Activated CD4-positive, CD25-positive, alpha-beta regulatory T cell treated with anti-CD3 and anti-CD28 coated beads, Interleukin-2, amount 50 U/mL, for 16 hours (primary cell): ENCODE results near the gene CD207.
A peak's percentile ranks its signal among the peaks of the same experiment; 100 is the strongest.

Experiments
- DNase-seq: peaks from one replicate; pipeline ENCODE4 v3.0.0-alpha.2; 2020; ENCODE audit warnings: low read depth, low spot score

Gene CD207

DNA sequence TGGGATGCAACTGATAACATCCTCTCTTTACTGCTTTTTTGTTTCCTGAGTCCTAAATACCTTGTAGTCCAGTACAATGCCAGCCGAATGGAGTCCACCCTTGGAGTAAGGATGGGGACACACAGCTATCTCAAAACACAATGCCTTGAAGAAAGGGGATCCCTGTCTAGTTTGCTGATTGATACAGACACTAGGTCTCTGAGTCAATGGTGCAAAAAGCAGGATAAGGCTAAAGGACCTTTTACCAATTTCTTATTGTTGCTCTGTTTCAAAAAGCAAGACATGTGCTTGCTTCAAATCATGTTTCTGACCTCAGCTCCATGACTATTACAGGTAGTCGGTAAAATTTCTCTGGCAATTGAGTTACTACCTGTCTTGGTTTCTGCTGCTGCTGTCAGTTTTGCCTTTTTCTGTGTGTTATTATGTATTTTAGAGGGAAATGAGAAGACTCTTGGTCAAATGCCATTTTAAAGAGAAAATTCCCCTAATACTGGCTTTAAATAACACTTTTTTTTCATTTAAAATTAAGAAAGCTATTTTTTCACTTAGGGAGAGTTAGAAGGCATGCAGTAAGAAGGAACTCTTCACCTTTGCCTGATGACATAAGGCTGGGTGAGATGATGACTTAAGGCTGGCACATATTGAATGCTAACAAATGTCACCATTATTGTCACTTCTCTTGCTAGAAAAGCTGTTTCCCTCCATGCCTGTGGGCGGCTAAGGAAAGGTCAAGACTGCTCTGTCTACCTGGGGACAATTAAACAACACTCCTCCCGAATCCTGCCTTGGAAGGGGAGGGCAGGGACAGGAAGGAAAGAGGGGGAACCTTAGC, 40.2 kb downstream of the CD207 start:
- DNase-seq, result no peak

DNA sequence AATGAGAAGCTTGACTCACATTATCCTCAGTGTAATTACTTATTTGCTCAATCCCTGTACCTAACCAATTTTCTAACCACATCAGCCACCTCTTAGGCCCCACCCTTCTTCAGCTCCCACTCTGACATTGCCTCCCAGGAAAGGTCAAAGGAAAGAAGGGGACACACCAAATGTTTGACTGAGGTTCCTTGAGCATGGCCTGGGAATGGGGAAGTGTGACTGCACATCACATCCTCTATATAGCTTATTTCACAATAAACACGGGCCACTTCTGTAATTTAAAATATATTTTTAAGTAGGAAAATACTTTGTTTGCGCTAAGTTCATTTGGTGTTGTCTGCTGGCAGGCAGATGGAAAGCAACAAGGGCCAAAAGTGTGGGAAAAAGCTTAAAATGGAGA, 42.2 kb downstream of the CD207 start:
- no peak for DNase-seq

DNA sequence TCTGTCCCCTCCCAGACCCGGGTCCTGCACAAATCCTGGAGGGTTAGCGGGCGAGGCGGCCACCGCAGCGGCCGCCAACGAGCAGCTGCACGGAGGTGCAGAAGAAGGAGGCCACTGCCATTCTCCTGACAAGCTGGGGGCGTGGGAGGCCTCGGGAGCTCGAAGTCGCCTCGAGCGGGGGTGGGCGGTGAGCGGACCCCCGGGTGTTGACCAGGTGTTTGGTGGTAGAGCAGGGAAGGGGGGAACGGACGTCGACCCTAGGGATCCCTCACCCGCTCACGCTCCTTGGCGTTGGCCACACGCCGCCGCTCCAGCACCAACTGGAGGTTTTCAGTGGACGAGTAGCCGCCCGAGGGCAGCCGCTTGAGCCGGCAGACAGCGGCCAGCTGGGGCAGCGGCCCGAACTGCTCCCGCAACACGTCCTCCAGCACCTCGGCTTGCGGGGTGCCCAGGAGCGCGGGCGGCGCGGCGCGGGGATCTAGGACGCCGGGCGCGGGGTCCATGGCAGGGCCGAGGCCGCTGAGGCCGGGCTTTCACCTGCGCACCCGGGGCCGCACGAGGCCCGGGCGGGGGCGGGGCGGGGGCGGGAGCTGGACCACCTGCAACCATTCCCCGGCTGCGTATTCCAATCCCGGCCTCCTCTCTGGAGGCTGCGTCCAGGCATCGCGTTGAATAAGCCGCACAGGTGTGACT, 45.3 kb downstream of the CD207 start, which contains the start of gene FIGLA:
Gene FIGLA (minus strand): TSS at position 508 of the 693 bp plus-strand sequence. CDS start 5 bp downstream, at position 503.
- no peak for DNase-seq

DNA sequence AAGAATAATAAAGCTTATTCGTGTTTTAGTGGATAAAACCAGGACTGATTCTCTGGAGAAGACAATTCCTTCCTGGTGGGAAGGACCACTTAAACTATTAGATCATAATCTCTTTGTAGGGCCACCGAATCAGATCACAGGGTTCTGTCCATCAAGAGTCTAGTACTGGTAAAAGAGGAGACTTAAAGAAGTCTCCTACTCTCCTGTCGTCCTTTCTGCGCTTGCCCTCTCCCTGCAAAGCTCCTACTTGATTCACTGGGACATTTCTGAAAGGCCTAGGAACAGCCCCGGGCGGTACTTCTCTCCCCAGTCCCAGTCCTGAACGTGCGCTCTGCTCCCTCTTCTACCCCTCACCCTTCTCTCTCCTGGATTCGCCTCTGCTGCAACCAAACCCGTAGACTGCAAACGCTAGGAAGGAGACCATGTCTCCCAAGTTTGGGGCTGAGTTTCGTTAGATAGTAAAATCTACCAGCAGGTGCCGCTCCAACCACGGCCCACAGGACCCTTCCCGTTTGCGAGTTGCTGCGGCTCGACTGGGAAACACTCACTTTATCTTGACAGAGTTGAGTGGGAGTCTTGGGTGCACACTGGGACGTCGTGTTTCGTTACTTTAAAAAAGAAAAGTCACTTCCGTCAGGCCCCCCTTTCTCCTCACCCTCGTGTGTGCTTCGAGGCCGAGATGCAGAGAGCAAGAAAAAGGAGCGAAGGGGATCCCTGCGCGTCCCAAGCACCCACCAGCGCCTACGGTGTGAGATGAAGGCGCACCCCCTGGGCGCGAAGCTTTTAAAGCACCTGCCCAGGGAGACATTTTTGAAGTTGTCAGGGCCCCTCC, 46.1 kb downstream of the CD207 start:
- peak; percentile 21 for DNase-seq

DNA sequence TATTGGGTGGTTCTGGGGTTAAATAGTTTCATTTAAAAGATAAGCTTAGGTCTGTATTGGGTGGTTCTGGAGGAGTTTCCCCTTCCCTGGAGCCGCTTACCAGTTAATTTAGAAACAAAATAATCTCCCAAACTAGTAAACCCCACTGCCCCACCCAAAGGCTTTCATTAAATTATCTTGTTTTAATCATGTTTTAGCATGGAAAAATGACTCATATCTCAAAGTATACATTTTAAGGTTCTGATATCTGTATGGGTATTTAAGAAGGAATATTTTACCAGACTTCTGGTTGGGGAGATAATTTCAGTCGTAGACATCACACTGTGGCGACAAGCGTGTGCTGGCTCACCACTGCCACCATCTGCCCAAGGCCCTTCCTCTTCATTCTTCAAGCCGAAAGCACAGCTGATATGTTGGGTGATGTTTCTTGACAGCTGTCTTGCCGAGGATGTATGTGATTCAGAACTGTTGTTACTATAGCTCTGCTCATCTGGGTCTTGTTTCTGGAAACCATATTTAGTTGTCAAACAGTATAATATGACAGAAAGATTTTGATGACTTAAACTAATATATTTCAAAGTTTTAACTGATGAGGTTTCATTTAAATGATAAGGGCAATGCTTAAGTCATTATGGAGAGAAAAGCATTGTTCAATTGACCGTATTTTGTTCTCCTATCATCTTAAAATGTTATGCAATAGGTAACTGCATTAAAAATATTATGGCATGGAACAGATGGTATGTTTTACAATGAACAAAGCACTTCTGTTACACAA, 50.3 kb downstream of the CD207 start:
- DNase-seq, result no peak

DNA sequence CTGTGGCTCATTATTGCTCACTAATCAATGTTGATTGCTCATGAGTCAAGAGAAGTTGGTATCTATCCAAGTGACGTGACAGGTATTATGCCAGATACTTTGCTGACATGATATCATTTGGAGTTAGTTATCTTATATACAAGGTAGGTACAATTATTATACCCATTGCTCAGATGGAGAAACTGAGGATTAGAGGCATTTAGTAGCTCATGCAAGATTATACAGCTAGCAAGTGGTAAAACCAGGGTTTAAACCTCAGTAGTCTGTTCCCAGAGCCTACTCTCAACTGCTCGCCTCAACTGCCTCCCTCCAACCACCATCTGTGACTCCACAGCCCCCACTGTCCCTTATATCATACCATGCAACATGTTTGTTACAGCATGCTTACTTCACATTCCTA, 51.3 kb downstream of the CD207 start:
- no peak for DNase-seq
